Hematopoietic multipotent progenitor cell (in vitro differentiated cells): ENCODE measurements around the gene SHANK1. TPM values are rescaled to one million over a fixed set of nuclear protein-coding genes. Genes with fewer than 3 reads are reported as not detected.

Source experiments
- DNase-seq, 3 donors: peaks; one replicate each; pipeline ENCODE4 v3.0.0-alpha.2; 2011 to 2015; ENCODE audit warnings: low read depth in 2 of 3, low spot score in 2 of 3
- total RNA-seq: library from RNA; depleted of rRNA; stranded (reverse); fragments of >200 nt; gene quantifications from one replicate; pipeline ENCODE4 v1.2.3, GENCODE V29; 2012

Gene SHANK1
- total RNA-seq, 1 donor, result 6.2 TPM

GRCh38 chr19:50713556-50714236, 5.9 kb downstream of the SHANK1 start:
- no peak for DNase-seq

DNA sequence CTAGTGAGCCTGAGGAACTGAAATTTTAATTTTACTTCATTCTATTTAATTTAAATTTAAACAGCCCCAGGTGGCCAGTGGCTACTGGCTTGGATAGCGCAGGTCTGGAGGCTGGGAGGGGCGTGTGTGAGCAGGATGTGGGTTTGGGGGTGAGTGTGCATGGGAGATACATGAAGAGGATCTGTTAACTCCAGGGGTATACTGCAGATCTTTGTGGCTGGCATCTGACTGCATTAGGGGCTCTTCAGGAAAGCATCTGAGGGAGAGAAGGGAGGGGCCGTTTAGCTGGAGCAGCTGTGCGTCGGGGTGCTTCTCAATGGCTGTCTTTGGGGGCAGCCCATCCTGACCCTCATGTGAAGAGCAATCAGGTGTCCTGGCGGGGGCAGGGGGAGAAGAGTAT, 6.8 kb downstream of the SHANK1 start:
- DNase-seq, result peak in 1 of 3 donors; percentile 27

GRCh38 chr19:50711805-50712204, 7.8 kb downstream of the SHANK1 start:
- no peak for DNase-seq

GRCh38 chr19:50711196-50711595, 8.4 kb downstream of the SHANK1 start:
- no peak for DNase-seq

DNA sequence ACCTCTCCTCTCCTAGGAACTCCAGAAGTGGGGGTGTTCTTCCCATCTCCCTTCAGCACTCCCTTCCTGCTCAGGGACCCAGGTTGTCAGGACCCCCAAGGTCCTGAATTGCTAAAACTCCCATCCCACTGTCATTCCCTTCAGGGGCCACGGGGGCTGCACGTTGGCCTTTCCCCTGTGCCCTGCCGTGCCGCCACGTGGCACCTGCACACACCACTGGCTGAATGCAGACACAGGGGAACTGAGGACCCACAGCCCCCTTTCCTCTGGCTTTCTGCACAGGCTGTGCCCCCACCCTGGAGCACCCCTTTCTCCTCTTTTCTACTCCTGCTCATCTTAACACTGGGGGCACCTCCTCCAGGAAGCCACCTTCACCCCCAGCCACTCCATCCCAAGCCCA, 9.0 kb downstream of the SHANK1 start:
- no peak for DNase-seq

GRCh38 chr19:50710094-50710493, 9.5 kb downstream of the SHANK1 start:
- no peak for DNase-seq

GRCh38 chr19:50708179-50708879, 11.3 kb downstream of the SHANK1 start:
- DNase-seq, result no peak

GRCh38 chr19:50706387-50706786, 13.2 kb downstream of the SHANK1 start:
- DNase-seq, result no peak

GRCh38 chr19:50705422-50706019, 14.1 kb downstream of the SHANK1 start:
- DNase-seq, result peak in 2 of 3 donors; percentile 69 to 73

DNA sequence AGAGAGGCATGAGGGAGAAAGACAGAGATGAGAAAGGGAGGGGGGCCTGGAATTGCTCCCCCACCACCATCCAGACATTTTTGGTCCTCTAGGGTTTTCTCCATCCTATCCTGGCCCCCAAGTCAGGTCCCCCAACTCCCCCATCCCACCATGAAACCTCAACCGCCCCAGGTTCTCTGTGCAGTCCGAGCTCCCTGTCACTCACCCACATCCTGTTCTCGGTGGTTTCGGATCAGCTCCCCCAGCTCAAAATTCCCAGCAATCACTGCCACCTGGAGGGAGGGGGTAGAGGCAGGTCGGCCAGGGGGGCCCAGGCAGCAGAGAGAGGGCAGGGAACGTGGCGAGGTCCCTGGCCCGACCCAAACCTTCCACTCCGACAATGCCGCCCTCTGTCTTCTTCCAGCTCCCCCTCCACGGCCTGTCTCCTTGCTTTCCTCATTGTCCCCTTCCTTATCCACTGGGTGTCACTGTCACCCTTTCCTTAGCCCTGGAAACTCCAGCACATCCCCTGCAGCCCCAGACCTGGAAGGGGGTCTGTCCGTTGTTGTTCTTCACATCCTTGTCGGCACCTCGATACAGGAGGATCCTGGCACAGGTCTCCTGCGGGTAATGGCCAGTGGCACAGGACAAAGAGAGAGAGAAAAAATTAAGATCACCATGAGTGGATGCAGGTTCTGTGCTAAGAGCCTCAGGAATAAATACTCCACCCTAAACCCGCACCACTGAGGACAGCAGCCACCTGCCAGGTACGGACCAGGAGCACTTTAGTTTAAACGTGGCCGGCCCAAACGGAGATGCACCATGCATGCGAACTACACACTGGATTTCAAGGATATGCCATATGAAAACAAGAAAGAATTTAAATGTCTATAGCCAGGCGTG, 15.4 kb downstream of the SHANK1 start:
- no peak for DNase-seq

DNA sequence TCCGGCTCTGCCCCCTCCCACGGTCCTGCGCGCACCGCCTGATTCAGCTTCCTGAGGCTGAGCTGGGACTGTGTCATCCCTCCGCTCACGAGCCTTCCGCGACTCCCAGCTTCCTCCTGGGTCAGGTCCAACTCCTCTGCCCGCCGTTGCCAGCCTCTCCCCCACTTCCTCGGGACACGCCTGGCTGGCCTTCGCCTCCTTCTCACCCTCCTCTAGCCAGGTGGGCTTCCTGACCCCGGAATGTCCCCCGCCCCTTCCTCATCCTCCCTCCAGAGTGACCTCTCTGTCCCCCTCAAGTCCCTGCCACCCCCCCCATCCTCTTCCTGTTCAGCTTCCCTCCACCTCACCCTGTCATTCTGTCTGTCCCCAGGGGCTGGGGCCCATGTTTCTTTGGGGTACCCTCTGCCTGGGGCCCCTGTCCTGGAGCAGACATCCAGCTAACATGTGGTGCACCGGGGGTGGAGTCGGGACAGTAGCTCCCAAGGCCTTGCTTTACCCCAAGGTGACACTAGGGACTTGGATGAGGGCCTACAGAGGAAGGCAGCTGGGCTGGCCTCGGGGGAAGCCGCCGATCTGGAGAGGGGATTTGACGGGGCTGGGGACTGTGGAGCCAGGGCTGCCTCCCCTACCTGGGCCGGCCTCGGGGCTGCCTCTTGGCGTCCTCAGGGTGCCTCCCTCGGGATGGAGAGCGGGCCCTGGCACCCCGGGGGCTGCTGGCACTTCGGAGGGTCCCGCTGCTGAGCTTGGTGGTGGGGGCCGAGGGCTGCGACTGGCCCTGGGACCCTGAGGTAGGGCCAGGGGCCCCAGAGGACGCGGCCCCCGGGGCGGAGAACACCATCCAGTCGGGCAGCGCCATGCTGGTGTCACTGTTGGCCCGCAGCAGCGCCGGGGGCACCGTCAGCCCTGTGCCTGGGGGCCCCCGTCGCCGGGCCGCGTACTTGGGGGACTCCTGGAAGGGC, 16.5 kb downstream of the SHANK1 start:
- no peak for DNase-seq

DNA sequence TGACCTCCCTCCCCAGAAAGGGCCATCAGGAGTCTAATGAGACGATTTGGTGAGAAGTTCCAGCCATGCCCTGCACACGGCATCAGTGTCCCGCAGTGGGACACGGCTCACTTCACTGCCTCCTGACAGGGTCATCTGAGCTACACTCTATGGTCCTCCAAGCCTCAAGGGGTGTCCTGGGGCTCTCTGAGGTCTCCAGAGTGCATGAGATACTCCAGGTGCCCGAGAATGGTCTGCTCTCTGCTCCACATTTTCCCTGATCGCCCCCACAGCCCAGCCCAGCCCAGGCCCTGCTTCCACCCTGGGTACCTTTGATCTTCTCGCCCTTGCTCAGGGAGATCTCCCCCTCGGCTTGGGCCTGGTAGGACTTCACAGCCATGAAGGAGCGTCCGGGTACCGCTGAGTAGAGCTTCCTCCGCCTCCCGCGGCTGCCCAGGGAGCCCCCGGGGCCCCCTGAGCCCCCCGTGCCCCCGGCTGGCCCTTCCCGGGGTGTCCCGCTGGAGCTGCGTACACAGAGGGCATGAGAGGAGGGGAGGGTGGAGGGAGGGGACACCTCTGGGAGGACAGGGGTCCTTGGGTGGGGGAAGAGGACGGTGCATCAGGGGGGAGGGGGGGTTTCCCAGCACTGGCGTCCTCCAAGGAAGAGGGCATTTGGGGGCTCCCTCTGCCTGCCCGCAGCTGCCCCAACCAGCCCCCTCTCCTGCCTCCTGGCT, 17.3 kb downstream of the SHANK1 start:
- DNase-seq, result no peak

DNA sequence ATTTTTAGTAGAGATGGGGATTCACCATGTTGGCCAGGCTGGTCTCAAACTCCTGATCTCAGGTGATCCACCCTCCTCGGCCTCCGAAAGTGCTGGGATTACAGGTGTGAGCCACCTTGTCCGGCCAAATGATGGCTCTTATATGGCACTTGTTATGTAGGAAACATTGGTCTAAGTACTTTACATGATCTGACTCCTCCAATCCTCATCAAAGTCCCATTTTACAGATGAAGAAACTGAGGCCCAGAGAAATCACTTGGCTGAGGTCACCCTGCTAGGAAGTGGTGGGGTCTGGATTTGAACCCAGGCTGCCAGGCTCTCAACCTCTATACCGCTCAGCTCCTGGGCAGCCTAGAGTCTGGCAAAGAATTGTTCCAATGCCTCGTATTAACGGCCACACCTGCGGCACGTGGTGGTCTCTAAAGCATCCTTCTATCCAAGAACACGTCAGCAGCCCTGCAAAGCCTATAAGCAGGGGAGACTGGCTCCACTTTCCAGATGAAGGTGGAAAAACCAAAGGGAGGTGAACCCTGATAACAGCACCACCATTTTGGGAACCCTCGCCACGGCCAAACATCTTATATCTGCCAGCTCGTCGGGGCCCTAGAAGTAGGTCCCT, 18.1 kb downstream of the SHANK1 start:
- DNase-seq, result no peak

GRCh38 chr19:50697414-50698124, 22.0 kb downstream of the SHANK1 start:
- DNase-seq, result no peak

DNA sequence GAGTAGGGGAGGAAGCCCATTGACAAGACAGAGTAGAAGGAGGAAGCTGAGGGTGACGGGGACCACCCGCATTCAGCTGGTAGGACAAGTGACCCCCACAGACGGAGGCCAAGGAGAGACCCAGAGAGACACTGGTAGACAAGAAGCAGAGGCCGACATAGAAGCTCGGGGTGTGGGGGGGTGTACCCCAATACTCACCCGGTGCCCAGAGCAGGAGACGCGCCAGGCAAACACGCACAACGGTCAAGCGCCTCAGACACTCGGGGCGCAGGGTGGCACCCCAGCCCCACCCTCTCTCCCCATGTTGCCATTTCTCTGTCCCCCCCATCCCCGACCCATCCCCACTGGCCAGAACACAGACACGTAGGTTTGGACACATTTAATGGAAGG, 23.5 kb downstream of the SHANK1 start:
- DNase-seq, result no peak

- DNase-seq, result peak in 1 of 3 donors; percentile 50
Observed at GRCh38 chr19:50695251-50696093, 24.1 kb downstream of the SHANK1 start.

DNA sequence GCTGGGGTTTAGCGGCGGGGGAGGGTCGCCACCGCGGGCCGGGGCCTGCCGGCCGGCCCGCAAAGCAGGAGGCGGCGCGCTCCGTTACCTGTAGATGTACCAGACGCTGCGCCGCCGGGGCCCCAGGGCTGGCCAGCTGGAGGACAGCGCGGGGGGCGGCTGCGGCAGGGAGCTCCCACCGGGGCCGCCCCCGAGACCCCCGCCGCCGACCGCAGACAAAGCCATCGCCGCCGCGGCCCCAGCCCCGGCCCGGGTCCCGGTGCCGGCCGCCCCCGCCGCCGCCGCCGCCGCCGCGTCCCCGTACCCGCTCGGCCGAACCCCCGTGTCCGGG, 24.8 kb downstream of the SHANK1 start:
- no peak for DNase-seq
